Lung microvascular endothelial cell (primary cell): Measurements from ENCODE around the gene KSR2. TPM values are rescaled to one million over a fixed set of nuclear protein-coding genes. Genes with fewer than 3 reads are reported as not detected.

Experiments used
- DNase-seq, 2 donors: peaks; one replicate each; pipeline versions ENCODE4 v3.0.0 to v3.0.0-alpha.2; 2010; ENCODE audit warnings: low read depth in 2 of 2
- total RNA-seq: library from RNA; depleted of rRNA; stranded (reverse); fragments of >200 nt; gene quantifications from 2 replicates; pipeline ENCODE4 v1.2.1, GENCODE V29; 2014

Gene KSR2
- total RNA-seq, 1 donor from 2014 or later, result under 0.01 TPM

- DNase-seq, result no peak
Measured at GRCh38 chr12:117582135-117582784, 386.5 kb downstream of the KSR2 start.

DNA sequence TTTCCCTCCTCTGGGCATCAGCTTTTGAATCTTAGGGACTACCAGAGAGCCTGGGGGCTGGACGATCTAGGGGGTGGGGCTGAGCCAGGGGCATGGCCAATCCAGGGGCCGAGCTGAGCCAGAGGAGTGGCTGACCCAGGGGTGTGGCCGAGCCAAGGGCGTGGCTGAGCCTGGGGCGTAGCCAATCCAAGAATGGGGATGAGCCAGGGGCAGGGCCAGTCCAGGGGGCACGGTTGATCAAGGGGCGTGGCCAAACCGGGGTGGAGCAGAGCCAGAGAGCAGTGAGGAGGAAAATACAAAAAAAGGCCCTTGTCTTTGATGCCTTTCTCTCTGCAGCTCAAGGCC, 388.1 kb downstream of the KSR2 start:
- DNase-seq, result peak; percentile 23 to 29

GRCh38 chr12:117580015-117580717, 388.6 kb downstream of the KSR2 start:
- DNase-seq, result no peak

DNA sequence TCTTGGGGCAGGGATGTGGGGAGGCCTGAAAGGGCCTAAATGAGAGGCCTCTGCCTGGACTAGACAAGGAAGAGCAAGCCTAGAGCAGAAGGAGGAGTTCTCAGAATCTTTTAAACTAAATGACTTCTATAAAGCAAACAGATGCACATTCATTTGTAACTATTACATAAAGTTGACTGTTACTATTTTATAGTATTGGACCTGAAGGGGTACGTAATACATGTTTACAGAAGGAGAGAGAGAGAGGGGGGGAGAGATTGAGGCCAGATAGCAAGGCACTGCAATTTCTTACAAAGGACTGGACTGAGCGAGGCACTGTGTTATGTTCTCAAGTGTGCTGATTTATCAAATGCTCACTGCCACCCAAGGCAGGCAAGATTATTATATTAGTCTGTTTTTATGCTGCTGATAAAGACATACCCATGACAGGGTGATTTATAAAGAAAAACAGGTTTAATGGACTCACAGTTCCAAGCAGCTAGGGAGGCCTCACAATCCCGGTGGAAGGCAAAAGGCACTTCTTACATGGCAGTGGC, 391.6 kb downstream of the KSR2 start:
- DNase-seq, result no peak

DNA sequence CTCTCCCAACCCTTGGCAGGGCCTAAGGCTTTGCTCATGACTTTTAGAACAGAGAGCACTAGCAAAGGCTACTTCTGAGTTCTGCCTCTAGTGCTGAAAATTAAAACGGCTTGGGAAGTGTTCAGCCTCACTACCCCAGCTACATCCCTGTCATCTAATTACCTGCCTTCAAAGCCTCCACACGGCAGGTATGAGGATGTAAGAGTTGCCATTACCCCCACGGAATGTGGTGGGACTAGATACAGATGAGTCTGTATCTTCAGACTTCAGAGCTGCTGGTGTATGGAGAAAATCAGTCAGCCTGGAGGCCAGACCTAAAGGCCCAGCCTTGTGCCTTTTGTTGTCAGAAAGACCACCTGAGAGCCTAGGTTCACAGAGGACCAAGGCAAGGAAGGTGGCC, 392.7 kb downstream of the KSR2 start:
- DNase-seq, result no peak

- no peak for DNase-seq
Measured at GRCh38 chr12:117574655-117575054, 394.1 kb downstream of the KSR2 start.

DNA sequence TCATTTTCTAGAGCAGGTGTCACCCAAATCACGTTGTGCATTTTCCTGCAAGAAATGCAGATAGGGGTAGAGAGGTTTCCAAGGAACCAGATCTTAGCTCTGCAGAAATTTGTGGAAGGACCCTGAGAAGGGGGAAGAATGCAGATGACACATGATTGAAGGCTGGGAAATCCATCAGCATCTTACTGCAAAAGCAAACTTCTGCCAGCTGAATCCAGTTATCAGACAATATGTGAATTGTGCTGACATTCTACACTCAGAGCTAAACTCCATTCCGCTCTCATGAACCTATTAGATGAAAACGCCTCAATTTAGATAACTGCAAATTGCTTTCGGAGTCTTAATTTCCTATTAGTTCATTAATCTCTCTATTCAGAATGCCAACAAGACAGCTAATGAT, 396.0 kb downstream of the KSR2 start:
- DNase-seq, result no peak

DNA sequence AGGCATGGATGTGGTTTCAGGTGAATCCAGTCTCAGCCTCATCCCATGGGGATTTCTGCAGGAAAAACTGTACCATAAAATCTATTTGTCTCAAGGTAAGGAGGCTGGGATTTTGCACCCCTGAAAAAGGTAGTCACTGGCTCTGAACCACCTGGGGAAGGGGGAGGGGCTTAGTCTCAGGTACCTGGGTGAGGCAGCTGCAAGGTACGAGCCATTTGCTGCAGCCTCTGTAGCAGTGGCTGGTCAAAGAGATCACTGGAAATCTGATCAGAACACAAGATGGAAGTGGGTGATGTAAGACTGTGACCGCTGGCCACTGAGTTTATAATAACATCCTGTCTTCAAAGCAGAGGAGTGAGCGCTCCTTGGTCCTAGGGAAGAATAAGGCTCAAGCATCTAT, 397.5 kb downstream of the KSR2 start:
- peak in 1 of 2 donors; percentile 53 for DNase-seq

DNA sequence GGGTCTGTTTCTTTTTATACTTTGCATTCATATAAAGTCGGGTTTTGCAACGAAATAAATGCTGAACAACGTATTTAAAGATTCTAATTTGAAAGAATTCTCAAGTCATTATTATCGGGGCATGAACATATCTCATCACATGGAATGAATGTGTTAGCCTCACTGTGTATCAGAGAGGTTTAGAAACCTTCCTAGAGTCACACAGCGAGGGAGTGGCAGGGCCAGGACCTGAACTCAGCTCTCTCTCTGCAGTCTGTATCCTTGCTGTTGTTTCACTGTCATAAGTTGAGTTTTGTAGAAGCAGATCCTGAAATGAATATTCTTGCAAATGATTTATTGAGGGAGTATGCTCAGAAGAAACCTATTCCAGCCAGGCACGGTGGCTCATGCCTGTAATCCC, 398.2 kb downstream of the KSR2 start:
- no peak for DNase-seq

GRCh38 chr12:117567644-117568216, 401.1 kb downstream of the KSR2 start:
- DNase-seq, result no peak

- no peak for DNase-seq
Measured at GRCh38 chr12:117564881-117565280, 403.9 kb downstream of the KSR2 start.

DNA sequence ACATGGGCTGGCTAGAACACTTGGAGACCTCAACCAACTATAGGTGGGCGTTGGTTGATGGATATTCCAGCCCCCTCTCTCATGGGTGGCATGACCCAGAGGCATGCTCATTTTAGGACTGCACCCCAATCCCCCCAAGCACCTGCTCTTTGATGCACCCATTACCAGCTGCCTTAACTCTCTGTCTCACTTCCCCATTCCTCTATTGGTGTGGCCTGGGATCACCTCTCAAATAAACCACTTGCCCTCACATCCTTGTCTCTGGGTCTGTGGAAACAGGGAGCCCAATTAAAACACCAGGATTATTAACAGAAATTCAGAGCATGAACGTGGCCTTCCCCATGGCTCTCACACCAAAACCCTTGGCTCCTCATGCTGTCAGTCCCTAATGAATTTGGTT, 405.1 kb downstream of the KSR2 start:
- no peak for DNase-seq

GRCh38 chr12:117563007-117563406, 405.8 kb downstream of the KSR2 start:
- no peak for DNase-seq

GRCh38 chr12:117561990-117562389, 406.8 kb downstream of the KSR2 start:
- DNase-seq, result no peak

- no peak for DNase-seq
Measured at GRCh38 chr12:117559978-117560377, 408.8 kb downstream of the KSR2 start.

DNA sequence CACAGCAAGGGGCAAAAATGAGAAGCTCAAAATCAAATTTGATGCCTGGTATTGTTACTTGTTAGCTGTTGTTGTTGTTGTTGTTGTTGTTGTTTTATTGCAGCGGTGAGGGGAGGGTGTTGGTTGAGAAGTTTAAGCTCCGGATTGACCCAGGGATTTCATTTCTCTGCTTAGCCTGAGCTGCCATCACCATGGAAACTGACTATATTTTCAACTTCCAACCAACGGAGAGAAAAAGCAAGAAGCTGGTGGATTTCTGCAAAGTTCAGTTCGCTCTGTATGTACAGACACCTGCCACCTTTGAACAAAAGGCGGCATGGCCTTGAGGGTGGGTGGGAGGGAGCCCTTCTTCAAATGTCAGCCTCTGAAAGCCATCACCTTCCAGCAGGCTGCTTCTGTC, 412.9 kb downstream of the KSR2 start:
- DNase-seq, result no peak

- peak; percentile 7 to 48 for DNase-seq
Measured at GRCh38 chr12:117552971-117553370, 415.8 kb downstream of the KSR2 start.

- no peak for DNase-seq
Measured at GRCh38 chr12:117551665-117552064, 417.1 kb downstream of the KSR2 start.

- no peak for DNase-seq
Measured at GRCh38 chr12:117547209-117547608, 421.6 kb downstream of the KSR2 start.

DNA sequence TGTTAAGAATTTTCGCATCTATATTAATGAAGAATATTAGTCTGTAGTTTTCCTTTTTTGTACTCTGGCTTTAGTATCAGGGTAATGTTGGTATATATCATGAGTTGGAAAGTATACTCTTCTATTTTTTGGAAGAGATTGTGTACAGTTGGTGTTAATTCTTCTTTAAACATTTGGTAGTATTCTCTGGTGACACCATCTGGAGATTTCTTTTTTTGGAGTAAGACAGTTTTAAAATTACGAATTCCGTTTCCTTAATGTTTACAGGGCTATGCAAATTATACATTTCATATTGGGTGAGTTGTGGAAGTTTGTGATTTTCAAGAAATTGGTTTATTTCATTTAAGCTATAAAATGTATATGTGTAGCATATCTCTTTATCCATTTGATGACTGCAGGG, 423.6 kb downstream of the KSR2 start:
- DNase-seq, result no peak

GRCh38 chr12:117540011-117540410, 428.8 kb downstream of the KSR2 start:
- no peak for DNase-seq

GRCh38 chr12:117538926-117539325, 429.9 kb downstream of the KSR2 start:
- no peak for DNase-seq
